Fibroblast of lung (primary cell): Measurements from ENCODE around the gene WEE2. TPM values are rescaled to one million over a fixed set of nuclear protein-coding genes. Genes with fewer than 3 reads are reported as not detected.

ENCODE experiments used
- DNase-seq, 2 donors: peaks; one replicate each; pipeline versions ENCODE4 v3.0.0 to v3.0.0-alpha.2; 2010; ENCODE audit warnings: low read depth in 2 of 2
- H2AFZ ChIP-seq: 2 replicates; pipeline ENCODE4 v1.5.1; 2012; ENCODE audit warnings: low read length, control low read depth, inconsistent platforms
- H3K27ac ChIP-seq: 2 replicates; pipeline ENCODE4 v1.5.1; 2011; ENCODE audit warnings: low read length, control low read depth; ENCODE audit not compliant: insufficient read depth
- H3K27me3 ChIP-seq: 2 replicates; pipeline ENCODE4 v1.5.1; 2011; ENCODE audit warnings: mild to moderate bottlenecking, low read length; ENCODE audit not compliant: control insufficient read depth, insufficient read depth
- H3K36me3 ChIP-seq: 2 replicates; pipeline ENCODE4 v1.5.1; 2011; ENCODE audit warnings: low read length; ENCODE audit not compliant: control insufficient read depth, insufficient read depth
- H3K4me1 ChIP-seq: 2 replicates; pipeline ENCODE4 v1.5.1; 2011; ENCODE audit warnings: low read length; ENCODE audit not compliant: control insufficient read depth, insufficient read depth; ENCODE audit errors: extremely low read depth
- H3K4me2 ChIP-seq: 2 replicates; pipeline ENCODE4 v1.5.1; 2011; ENCODE audit warnings: low read length, control low read depth; ENCODE audit not compliant: insufficient read depth; ENCODE audit errors: extremely low read depth
- H3K4me3 ChIP-seq, 4 experiments: fragments of 200-600 bp in 1 of 4; sonication (generic) in 1 of 4; replicated peaks in 1 of 4; 2 replicates each; pipeline ENCODE4 v1.5.1; 2011 to 2016; ENCODE audit warnings: low read length in 4 of 4, low read depth in 3 of 4, mild to moderate bottlenecking in 3 of 4, control low read depth in 2 of 4, inconsistent platforms in 1 of 4, mixed read lengths in 1 of 4; ENCODE audit not compliant: insufficient read depth in 1 of 4; ENCODE audit errors: control extremely low read depth in 1 of 4
- H3K79me2 ChIP-seq: 2 replicates; pipeline ENCODE4 v1.5.1; 2012; ENCODE audit warnings: mild to moderate bottlenecking, low read length, inconsistent platforms; ENCODE audit not compliant: control insufficient read depth, insufficient read depth
- H3K9ac ChIP-seq: 2 replicates; pipeline ENCODE4 v1.5.1; 2011; ENCODE audit warnings: mild to moderate bottlenecking, low read length, control low read depth; ENCODE audit not compliant: insufficient read depth
- H3K9me3 ChIP-seq: 2 replicates; pipeline ENCODE4 v1.5.1; 2012; ENCODE audit warnings: low read depth, low read length; ENCODE audit not compliant: control insufficient read depth, insufficient read depth
- H4K20me1 ChIP-seq: 2 replicates; pipeline ENCODE4 v1.5.1; 2011; ENCODE audit warnings: low read length; ENCODE audit not compliant: control insufficient read depth, insufficient read depth; ENCODE audit errors: extremely low read depth
- EZH2 ChIP-seq: IDR thresholded peaks from 2 replicates; pipeline ENCODE4 v1.5.1; 2012; ENCODE audit warnings: low read length, control low read depth, mild to moderate bottlenecking; ENCODE audit errors: missing control alignments
- polyA plus RNA-seq, 2 donors: library from polyadenylated mRNA; depleted of rRNA in 1 of 2; stranded (reverse) in 1 of 2; unstranded in 1 of 2; fragments of >200 nt; gene quantifications; 2 replicates each; pipeline ENCODE4 v1.2.1, GENCODE V29; 2011 to 2012; ENCODE audit warnings: missing spikeins in 1 of 2
- total RNA-seq: library from RNA; depleted of rRNA; stranded (reverse); fragments of >200 nt; gene quantifications from 2 replicates; pipeline ENCODE4 v1.2.1, GENCODE V29; 2014
- TF ChIP-seq, protein P1 (sequence below), 2 donors: IDR thresholded peaks in 1 of 2; conservative IDR thresholded peaks in 1 of 2; 1 replicate in 1 of 2; 2 replicates in 1 of 2; pipeline ENCODE4 v1.5.1; 2011 to 2012; ENCODE audit warnings: low read length in 2 of 2, control low read depth in 1 of 2, inconsistent platforms in 1 of 2, low read depth in 1 of 2, mild to moderate bottlenecking in 1 of 2

Gene WEE2
- total and polyA plus RNA-seq, 2 donors (not counting 1 experiment from before 2014, with no cell fraction given): not detected

DNA sequence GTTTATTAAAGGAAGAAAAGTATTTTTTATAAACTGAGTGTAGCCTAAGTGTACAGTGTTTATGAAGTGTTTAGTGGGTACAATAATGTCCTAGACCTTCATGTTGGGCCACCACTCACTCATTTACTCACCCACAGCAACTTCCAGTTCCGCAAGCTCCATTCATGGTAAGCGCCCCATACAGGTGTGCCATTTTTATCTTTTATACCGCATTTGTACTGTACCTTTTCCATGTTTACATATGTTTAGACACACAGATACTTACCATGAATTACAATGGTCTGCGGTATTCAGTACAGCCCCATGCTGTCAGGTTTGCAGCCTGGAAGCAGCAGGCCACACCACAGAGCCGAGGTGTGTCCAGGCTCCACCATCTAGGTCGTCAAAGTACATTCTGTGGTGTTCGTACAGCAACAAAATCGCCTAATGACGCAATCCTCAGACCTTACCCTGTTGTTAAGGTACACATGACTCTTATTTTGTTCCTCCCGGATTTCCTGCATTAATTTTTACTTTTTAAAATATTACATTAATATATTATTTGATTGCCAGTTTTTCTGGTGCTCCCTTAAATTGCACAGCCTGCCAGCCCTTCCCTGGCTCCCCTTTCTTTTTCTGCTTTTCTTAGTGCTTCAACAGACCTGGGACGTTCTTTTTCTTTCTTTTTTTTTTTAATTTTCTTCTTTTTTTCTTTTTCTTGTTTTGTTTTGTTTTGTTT lies 29.1 kb downstream of the WEE2 start:
- Histone ChIP-seq H3K4me3 (peak overlapping the region; percentile 65 to 95 (median 76)), H2AFZ (peak overlapping the region; percentile 99), H3K9me3 (no peaks in the 10 kb centered on the region), H3K36me3 (peaks cover 3% of the 10 kb centered on the region), H4K20me1 (no peaks in the 10 kb centered on the region), H3K9ac (peak overlapping the region; percentile 67), H3K79me2 (peaks cover 30% of the 10 kb centered on the region), H3K27me3 (no peaks in the 10 kb centered on the region), H3K27ac (peak overlapping the region; percentile 61), H3K4me2 (peak overlapping the region; percentile 90), H3K4me1 (no peaks in the 10 kb centered on the region)
- DNase-seq: peak; percentile 3 to 38
- TF ChIP-seq EZH2: no peak
- TF ChIP-seq, protein P1, sequence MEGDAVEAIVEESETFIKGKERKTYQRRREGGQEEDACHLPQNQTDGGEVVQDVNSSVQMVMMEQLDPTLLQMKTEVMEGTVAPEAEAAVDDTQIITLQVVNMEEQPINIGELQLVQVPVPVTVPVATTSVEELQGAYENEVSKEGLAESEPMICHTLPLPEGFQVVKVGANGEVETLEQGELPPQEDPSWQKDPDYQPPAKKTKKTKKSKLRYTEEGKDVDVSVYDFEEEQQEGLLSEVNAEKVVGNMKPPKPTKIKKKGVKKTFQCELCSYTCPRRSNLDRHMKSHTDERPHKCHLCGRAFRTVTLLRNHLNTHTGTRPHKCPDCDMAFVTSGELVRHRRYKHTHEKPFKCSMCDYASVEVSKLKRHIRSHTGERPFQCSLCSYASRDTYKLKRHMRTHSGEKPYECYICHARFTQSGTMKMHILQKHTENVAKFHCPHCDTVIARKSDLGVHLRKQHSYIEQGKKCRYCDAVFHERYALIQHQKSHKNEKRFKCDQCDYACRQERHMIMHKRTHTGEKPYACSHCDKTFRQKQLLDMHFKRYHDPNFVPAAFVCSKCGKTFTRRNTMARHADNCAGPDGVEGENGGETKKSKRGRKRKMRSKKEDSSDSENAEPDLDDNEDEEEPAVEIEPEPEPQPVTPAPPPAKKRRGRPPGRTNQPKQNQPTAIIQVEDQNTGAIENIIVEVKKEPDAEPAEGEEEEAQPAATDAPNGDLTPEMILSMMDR (conservative IDR thresholded peaks at IDR 0.05 in 1 of 2, IDR thresholded peaks at IDR 0.05 in 1 of 2; ENCODE audit: low read depth in 1 of 2, low read length in 2 of 2): no peak

DNA sequence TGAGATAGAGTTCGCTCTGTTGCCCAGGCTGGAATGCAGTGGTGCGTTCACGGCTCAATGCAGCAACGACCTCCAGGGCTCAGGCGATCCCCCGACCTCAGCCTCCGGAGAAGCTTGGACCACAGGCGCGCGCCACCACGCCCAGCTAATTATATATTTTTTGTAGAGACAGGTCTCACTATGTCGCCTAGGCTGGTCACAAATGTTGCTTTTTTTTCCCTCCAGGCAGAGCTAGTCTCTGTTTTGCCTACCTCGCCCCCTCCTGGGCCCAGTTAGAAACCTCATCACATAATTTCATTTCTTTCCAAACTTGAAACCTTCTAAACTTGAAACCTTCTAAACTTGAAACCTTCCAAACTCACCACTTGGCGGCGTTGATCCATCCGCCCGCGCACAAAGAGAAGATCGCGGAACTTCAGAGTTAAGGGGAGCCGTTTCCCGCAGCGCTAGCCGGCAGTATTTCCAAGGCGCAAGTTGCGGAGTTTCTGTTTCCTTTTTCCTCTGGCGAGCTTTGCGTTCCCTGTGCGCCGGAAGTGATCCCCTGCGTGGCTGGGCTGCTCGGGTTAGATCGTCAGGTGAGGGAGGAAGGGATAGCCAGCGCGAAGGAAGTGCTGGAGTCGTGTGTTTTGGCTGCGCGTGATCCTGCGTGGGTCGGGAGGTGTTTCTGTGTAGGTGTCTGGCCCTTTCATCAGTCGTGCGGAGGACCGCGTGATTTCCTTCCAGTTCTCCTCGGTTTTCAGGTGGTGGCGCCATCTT lies 29.9 kb downstream of the WEE2 start, which contains the start of gene SSBP1:
SSBP1 (plus strand) TSS at position 523 of the 756 bp plus-strand sequence. CDS start 809 bp downstream, outside the sequence.
- no peaks in the 10 kb centered on the region for H3K27me3 ChIP-seq
- H3K4me1 ChIP-seq: no peaks in the 10 kb centered on the region
- peak within 1 kb of the TSS; percentile 71 to 95 (median 82) for H3K4me3 ChIP-seq
- no peaks in the 10 kb centered on the region for H3K9me3 ChIP-seq
- peak; percentile 96 to 98 for DNase-seq
- peaks cover 3% of the 10 kb centered on the region for H3K36me3 ChIP-seq
- peak within 1 kb of the TSS; percentile 88 for H3K27ac ChIP-seq
- peaks cover 30% of the 10 kb centered on the region for H3K79me2 ChIP-seq
- H2AFZ ChIP-seq: peak within 1 kb of the TSS; percentile 99
- peak within 1 kb of the TSS; percentile 67 for H3K9ac ChIP-seq
- H4K20me1 ChIP-seq: no peaks in the 10 kb centered on the region
- TF ChIP-seq, protein P1 (conservative IDR thresholded peaks at IDR 0.05 in 1 of 2, IDR thresholded peaks at IDR 0.05 in 1 of 2; ENCODE audit: low read depth in 1 of 2, low read length in 2 of 2): peak; percentile 81 to 88
- no peak for TF ChIP-seq EZH2
- peak within 1 kb of the TSS; percentile 90 for H3K4me2 ChIP-seq

DNA sequence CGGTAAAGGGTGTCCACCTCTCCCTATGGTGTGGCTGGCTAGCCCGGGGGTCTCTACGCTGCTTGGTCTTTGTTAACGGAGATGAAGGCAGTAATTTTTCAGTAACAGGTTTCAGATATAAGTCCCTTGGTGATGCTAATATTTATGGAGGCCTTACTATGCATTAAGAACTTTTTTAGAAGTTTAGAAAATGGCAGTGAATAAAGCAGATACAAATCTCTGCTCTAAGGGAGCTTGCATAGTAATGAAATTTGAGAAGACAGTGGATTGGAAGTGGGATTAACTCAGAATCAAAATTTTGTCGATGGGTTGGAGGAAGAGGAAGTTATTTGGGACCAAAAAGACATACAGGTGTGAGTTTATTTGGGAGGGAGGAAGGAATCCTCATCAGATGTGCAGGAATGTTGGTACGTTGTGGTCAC lies 30.4 kb downstream of the WEE2 start:
- H2AFZ ChIP-seq: peak overlapping the region; percentile 91
- peak overlapping the region; percentile 84 for H3K4me2 ChIP-seq
- H3K79me2 ChIP-seq: peaks cover 30% of the 10 kb centered on the region
- H3K9me3 ChIP-seq: no peaks in the 10 kb centered on the region
- no peaks in the 10 kb centered on the region for H3K27me3 ChIP-seq
- TF ChIP-seq EZH2: no peak
- TF ChIP-seq, protein P1 (conservative IDR thresholded peaks at IDR 0.05 in 1 of 2, IDR thresholded peaks at IDR 0.05 in 1 of 2; ENCODE audit: low read depth in 1 of 2, low read length in 2 of 2): peak; percentile 3 to 41
- no peak for DNase-seq
- H3K4me1 ChIP-seq: no peaks in the 10 kb centered on the region
- peaks cover 3% of the 10 kb centered on the region for H3K36me3 ChIP-seq
- H3K27ac ChIP-seq: peak overlapping the region; percentile 88
- peak overlapping the region; percentile 58 for H3K9ac ChIP-seq
- H3K4me3 ChIP-seq: peak overlapping the region; percentile 62 to 95 (median 82)
- H4K20me1 ChIP-seq: no peaks in the 10 kb centered on the region
